GM12865 (cell line): ENCODE data around the gene DDB1.
A peak's percentile ranks its signal among the peaks of the same experiment; 100 is the strongest.

Experiments used
- DNase-seq: peaks from one replicate; pipeline ENCODE4 v3.0.0; 2010; ENCODE audit warnings: low read depth
- H3K4me3 ChIP-seq: 2 replicates; pipeline ENCODE4 v1.5.1; 2011; ENCODE audit warnings: mild to moderate bottlenecking, low read depth, low read length, control low read depth
- TF ChIP-seq, protein P1 (sequence below): IDR thresholded peaks from 2 replicates; pipeline ENCODE4 v1.5.1; 2011; ENCODE audit warnings: low read length, control low read depth, low read depth, inconsistent platforms; ENCODE audit not compliant: insufficient read depth; ENCODE audit errors: missing control alignments

DDB1 gene

DNA sequence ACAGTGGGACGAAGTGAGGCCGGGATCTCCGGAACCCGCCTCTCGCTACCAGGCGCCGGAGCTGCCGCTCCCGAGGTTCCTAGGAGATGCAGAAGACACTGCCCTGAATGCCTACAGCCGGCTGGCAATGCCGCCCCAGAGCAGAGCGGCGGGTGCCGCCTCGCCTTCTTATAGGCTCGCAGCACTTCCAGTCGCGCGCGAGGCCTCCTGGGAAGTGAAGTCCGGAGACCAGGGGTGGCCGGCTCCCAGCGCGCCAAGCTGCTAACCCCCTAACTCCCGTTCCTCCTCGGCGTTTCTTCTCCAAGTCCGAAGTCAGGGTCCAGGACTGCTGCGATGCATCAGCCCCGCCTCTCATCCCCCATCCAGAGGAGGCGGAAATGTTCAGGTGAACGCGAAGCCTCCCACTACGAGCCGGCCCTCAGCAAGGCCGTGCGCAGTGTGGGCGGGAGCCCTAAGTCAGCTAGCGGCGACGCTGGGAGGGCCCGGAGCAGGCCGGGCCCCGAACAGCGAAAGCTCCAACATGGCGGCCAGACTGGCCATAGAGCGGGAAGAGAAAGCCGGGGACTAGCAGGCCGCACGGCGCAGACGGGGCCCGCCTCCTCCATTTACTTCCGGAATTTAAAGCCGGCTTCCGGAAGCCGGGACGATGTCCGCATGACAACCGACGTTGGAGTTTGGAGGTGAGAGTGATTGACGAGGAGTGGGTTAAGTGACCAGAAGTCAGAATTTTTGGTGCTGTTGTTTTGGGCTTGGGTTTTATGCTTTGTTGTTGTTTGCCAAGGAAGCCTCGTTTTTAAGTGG lies 29.0 kb upstream of the DDB1 start, which contains the start of the genes CYB561A3 and TMEM138:
Gene CYB561A3 (minus strand): TSS at position 142 of the 801 bp plus-strand sequence. CDS start 5,169 bp downstream, outside the sequence.
Gene TMEM138 (plus strand): TSS at position 634 of the 801 bp plus-strand sequence. CDS start 2,017 bp downstream, outside the sequence.
- TF ChIP-seq, protein P1, sequence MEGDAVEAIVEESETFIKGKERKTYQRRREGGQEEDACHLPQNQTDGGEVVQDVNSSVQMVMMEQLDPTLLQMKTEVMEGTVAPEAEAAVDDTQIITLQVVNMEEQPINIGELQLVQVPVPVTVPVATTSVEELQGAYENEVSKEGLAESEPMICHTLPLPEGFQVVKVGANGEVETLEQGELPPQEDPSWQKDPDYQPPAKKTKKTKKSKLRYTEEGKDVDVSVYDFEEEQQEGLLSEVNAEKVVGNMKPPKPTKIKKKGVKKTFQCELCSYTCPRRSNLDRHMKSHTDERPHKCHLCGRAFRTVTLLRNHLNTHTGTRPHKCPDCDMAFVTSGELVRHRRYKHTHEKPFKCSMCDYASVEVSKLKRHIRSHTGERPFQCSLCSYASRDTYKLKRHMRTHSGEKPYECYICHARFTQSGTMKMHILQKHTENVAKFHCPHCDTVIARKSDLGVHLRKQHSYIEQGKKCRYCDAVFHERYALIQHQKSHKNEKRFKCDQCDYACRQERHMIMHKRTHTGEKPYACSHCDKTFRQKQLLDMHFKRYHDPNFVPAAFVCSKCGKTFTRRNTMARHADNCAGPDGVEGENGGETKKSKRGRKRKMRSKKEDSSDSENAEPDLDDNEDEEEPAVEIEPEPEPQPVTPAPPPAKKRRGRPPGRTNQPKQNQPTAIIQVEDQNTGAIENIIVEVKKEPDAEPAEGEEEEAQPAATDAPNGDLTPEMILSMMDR = no peak
- H3K4me3 ChIP-seq = peak within 1 kb of the TSS; percentile 95
- DNase-seq = peak; percentile 97

DNA sequence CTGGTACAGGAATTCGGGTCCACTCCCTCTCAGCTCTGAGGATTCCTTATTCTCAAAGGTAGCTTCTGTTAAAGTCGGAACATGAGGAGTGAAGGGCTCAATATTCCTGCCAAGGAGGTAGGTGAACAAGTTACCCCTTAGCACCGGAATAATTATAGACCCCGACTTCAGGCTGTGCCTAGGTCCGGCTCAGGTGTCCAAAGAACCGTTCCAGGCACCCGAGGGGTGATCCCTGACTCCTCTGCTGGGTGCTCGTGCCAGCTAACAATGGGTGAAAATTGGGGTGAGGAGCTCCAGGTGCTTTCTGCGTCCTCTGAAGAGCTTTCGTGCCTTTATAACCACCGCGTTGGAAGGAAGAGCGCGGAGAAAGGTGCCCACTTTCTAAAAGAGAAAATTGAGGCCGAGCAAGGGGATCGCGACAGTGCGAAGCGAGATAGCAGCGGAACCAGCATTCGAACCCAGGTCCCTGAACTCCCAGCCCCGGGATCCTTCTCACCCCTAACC lies 28.4 kb upstream of the DDB1 start:
- TF ChIP-seq, protein P1 = no peak
- H3K4me3 ChIP-seq = peak overlapping the region; percentile 95
- peak; percentile 21 for DNase-seq

DNA sequence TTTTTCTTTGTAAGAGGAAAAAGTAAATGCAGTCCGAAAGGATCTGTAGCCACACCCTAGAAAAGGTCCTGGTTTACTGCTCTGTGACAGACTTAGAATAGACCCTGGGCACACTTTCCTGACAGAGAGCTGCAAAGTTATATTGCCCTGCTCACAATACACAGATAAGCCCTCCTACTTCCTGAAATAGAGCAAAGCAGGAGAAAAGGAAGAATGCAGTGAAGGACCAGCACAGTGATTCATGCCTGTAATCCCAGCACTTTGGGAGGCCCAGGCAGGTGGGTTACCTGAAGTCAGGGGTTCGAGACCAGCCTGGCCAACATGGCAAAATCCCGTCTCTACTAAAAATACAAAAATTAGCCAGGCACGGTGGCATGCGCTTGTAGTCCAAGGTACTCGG lies 26.6 kb upstream of the DDB1 start:
- no peak for DNase-seq
- H3K4me3 ChIP-seq = peak overlapping the region; percentile 95
- TF ChIP-seq, protein P1 = no peak

DNA sequence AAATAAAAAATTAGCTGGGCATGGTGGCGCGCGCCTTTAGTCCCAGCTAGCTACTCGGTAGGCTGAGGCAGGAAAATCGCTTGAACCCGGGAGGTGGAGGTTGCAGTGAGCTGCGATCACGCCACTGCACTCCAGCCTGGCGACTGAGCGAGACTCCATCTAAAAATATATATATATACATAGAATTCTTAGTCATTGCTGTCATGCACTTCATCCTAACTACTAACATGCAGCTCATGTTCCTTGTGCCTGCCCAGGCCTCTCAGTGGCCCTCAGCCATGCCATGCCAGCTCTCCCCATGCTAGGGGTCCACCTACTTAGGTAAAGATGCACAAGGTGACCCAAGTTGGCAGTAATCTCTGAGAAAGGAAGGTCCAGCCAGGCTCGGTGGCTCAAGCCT lies 25.7 kb upstream of the DDB1 start:
- DNase-seq = no peak
- H3K4me3 ChIP-seq = no peak overlapping the region
- TF ChIP-seq, protein P1 = no peak

DNA sequence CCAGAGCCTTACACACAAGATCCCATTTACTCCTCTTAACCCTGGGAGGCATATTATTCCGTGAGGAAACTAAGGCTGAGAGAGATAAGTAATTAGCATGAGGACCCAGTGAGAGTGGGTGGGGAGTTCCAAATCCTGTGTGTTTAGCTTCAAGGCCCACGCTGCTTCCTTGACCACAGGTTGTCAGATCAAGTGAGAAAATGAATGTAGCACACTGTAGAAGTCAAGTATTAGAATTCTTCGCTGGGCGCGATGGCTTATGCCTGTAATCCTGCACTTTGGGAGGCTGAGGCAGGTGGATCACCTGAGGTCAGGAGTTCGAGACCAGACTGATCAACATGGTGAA lies 25.0 kb upstream of the DDB1 start:
- peak; percentile 47 for DNase-seq
- TF ChIP-seq, protein P1 = no peak
- peak overlapping the region; percentile 27 for H3K4me3 ChIP-seq

DNA sequence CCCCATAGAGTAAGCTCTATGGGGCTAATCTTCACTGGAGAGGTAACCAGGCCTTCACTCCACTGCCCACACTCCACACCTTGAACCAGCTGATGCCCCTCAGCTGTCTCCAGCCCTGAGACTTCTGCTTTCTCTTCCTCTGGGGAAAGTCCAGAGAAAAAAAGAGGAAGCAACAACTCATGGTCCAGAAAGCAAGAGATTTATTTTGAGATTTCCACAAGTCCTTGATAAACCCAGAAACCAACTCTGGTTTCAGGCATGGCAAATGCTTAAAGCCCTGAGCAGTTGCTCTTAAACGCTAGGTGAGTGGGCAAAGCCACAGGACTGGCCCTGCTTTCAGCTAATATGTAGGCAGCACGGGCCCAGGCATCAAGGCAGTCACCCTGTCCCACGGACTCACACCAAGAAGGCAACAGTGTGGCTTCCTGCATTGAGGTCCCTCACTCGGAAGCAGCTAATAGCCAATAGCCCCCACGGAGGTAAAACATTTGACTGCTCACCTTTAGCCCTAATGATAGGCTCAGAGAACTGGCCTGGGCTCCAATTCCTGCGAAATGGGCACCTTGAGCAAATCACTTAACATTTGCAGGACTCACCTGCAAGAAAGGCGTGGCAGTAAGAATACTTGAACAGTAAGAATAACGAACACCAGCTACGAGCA lies 24.5 kb upstream of the DDB1 start:
- TF ChIP-seq, protein P1 = no peak
- H3K4me3 ChIP-seq = peak overlapping the region; percentile 27
- peak; percentile 88 for DNase-seq
